Stimulated activated CD4-positive, alpha-beta T cell treated with anti-CD3 and anti-CD28 coated beads, Interleukin-2, amount 100 ng/mL, for 4 hours (primary cell): ENCODE data around the gene GP9.
"Not testable (repeated sequence)": the region's sequence is repeated elsewhere in the genome, so short reads cannot be mapped to it uniquely, and the experiment has no call there.

Experiments used
- DNase-seq: peaks from one replicate; pipeline ENCODE4 v3.0.0-alpha.2; 2020; ENCODE audit warnings: low read depth

Gene GP9

GRCh38 chr3:129070086-129070885 lies 9.7 kb downstream of the GP9 start:
- DNase-seq = no peak

- DNase-seq = no peak
These were observed 16.6 kb downstream of the GP9 start for GRCh38 chr3:129077222-129077621.

- DNase-seq = no peak
These were observed 17.9 kb downstream of the GP9 start for GRCh38 chr3:129078510-129078909.

GRCh38 chr3:129081503-129081902 lies 20.9 kb downstream of the GP9 start:
- DNase-seq = no peak

- no peak for DNase-seq
These were observed 21.4 kb downstream of the GP9 start for GRCh38 chr3:129082026-129082425.

- DNase-seq = no peak
These were observed 23.9 kb downstream of the GP9 start for GRCh38 chr3:129084501-129084900.

GRCh38 chr3:129085165-129085715 lies 24.7 kb downstream of the GP9 start:
- no peak for DNase-seq

GRCh38 chr3:129085818-129086217 lies 25.2 kb downstream of the GP9 start:
- no peak for DNase-seq

- DNase-seq = no peak
These were observed 26.6 kb downstream of the GP9 start for GRCh38 chr3:129087138-129087702.

- DNase-seq = not testable (repeated sequence)
These were observed 27.3 kb downstream of the GP9 start for GRCh38 chr3:129087904-129088303.

GRCh38 chr3:129088312-129088711 lies 27.7 kb downstream of the GP9 start:
- DNase-seq = not testable (repeated sequence)

- DNase-seq = no peak
These were observed 34.7 kb downstream of the GP9 start for GRCh38 chr3:129095285-129095684.

GRCh38 chr3:129100274-129100673 lies 39.7 kb downstream of the GP9 start:
- DNase-seq = no peak

- DNase-seq = no peak
These were observed 41.0 kb downstream of the GP9 start for GRCh38 chr3:129101370-129102138.

GRCh38 chr3:129103296-129103695 lies 42.7 kb downstream of the GP9 start:
- no peak for DNase-seq

- no peak for DNase-seq
These were observed 43.5 kb downstream of the GP9 start for GRCh38 chr3:129104051-129104450.

GRCh38 chr3:129104498-129105079 lies 44.0 kb downstream of the GP9 start:
- DNase-seq = no peak

GRCh38 chr3:129105862-129106261 lies 45.3 kb downstream of the GP9 start:
- DNase-seq = no peak

GRCh38 chr3:129106320-129106719 lies 45.7 kb downstream of the GP9 start:
- no peak for DNase-seq

- DNase-seq = no peak
These were observed 46.4 kb downstream of the GP9 start for GRCh38 chr3:129106866-129107565.

- no peak for DNase-seq
These were observed 47.2 kb downstream of the GP9 start for GRCh38 chr3:129107793-129108192.
